Stimulated activated CD8-positive, alpha-beta memory T cell treated with anti-CD3 and anti-CD28 coated beads, Interleukin-15, amount 100 ng/mL, for 48 hours (primary cell): ENCODE results near the gene PLK2.

Source experiments
- DNase-seq, 2 donors: peaks; one replicate each; pipeline ENCODE4 v3.0.0-alpha.2; 2020; ENCODE audit warnings: low read depth in 2 of 2

Gene PLK2

GRCh38 chr5:58460002-58460731 lies at the start of gene PLK2:
Gene PLK2 (minus strand): TSS chr5:58460086. CDS start chr5:58459959, 127 bp downstream.
- peak; percentile 58 to 69 for DNase-seq

- DNase-seq: no peak
Observed at GRCh38 chr5:58507715-58508114, 47.8 kb upstream of the PLK2 start.

- DNase-seq: no peak
Observed at GRCh38 chr5:58505971-58506640, 46.2 kb upstream of the PLK2 start.

GRCh38 chr5:58505502-58505901 lies 45.6 kb upstream of the PLK2 start:
- no peak for DNase-seq

- no peak for DNase-seq
Observed at GRCh38 chr5:58504766-58505165, 44.9 kb upstream of the PLK2 start.

GRCh38 chr5:58503390-58504046 lies 43.6 kb upstream of the PLK2 start:
- no peak for DNase-seq

- no peak for DNase-seq
Observed at GRCh38 chr5:58501778-58502417, 42.0 kb upstream of the PLK2 start.

- DNase-seq: no peak
Observed at GRCh38 chr5:58499941-58500340, 40.1 kb upstream of the PLK2 start.

GRCh38 chr5:58499231-58499630 lies 39.3 kb upstream of the PLK2 start:
- no peak for DNase-seq

GRCh38 chr5:58498340-58498942 lies 38.6 kb upstream of the PLK2 start:
- no peak for DNase-seq

GRCh38 chr5:58497921-58498320 lies 38.0 kb upstream of the PLK2 start:
- no peak for DNase-seq

- no peak for DNase-seq
Observed at GRCh38 chr5:58497386-58497785, 37.5 kb upstream of the PLK2 start.

- no peak for DNase-seq
Observed at GRCh38 chr5:58496488-58496887, 36.6 kb upstream of the PLK2 start.

- no peak for DNase-seq
Observed at GRCh38 chr5:58493141-58493540, 33.3 kb upstream of the PLK2 start.

- no peak for DNase-seq
Observed at GRCh38 chr5:58491216-58491892, 31.5 kb upstream of the PLK2 start, which contains the start of gene GAPT. Gene GAPT (plus strand): TSS chr5:58491435. CDS start chr5:58494537, 3,102 bp downstream.

- DNase-seq: no peak
Observed at GRCh38 chr5:58490402-58491050, 30.6 kb upstream of the PLK2 start.

- no peak for DNase-seq
Observed at GRCh38 chr5:58486290-58486689, 26.4 kb upstream of the PLK2 start.

GRCh38 chr5:58484505-58484904 lies 24.6 kb upstream of the PLK2 start:
- DNase-seq: no peak

- no peak for DNase-seq
Observed at GRCh38 chr5:58482536-58482935, 22.6 kb upstream of the PLK2 start.

GRCh38 chr5:58481828-58482227 lies 21.9 kb upstream of the PLK2 start:
- no peak for DNase-seq
